Ammon's horn (tissue), 1 donor: ENCODE results near the gene DGKI.

Experiments used
- DNase-seq: peaks from one replicate; pipeline ENCODE4 v3.0.0-alpha.2; 2016; ENCODE audit warnings: low spot score

Gene DGKI

GRCh38 chr7:137871170-137871915 lies 24.6 kb upstream of the DGKI start:
- DNase-seq = peak; percentile 53

GRCh38 chr7:137870684-137871083 lies 23.9 kb upstream of the DGKI start:
- no peak for DNase-seq

DNA sequence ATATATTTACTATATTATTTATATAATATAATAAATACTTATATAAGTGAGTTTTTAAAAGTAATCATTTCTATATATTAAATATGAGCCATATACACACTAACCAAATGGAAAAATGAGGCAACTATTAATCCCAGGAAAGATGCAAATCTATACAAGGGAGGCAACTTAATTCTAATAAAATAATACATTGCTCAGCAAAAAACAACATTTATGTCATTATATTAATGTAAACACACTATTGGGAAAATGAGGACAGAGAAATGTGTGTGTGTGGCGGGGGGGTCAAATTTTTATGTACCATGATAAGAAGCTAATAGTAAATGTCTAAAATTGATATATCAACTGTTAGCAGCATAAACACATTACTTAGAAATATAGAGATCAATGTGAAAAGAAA lies 23.3 kb upstream of the DGKI start:
- no peak for DNase-seq

GRCh38 chr7:137869260-137869659 lies 22.5 kb upstream of the DGKI start:
- no peak for DNase-seq

DNA sequence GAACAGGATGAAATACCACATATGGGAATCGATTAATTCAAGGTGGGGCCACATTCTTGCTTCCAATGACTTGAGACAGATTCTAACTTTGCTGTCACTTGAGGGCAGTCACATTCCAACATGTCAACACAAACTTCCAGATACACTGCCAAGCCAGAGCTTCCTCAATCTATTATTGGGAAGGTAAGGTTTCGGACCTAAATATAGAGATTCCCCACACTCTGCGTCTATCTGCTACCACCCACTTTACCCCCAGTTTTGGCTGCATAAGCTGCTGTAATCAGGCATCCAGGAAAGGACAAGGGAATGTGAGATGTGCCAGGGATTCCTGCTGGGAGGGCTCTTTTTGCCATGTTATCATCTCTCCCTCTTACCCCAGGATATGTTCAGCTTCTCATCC lies 20.5 kb upstream of the DGKI start:
- DNase-seq = no peak

- no peak for DNase-seq
Measured at GRCh38 chr7:137865764-137866163, 19.0 kb upstream of the DGKI start.

GRCh38 chr7:137862964-137863363 lies 16.2 kb upstream of the DGKI start:
- DNase-seq = no peak

GRCh38 chr7:137862358-137862757 lies 15.6 kb upstream of the DGKI start:
- no peak for DNase-seq

DNA sequence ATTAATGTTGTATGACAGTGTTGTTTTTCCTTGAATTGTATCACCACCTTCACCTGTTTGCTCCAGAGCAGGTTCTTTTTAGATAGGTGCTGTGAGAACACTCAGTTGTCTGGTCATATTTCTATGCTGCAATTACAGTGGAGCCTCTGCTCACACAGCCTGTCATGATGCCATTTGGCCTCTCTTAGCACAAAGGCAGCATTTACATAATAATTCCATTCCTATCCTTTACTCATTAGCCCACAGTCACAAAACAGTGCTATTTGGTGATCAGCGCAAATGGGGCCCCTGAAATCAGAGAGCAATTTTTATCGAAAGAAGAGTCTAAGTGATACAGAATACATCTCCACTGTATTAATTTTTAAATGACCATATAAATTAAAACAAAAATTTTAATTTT lies 13.8 kb upstream of the DGKI start:
- no peak for DNase-seq

DNA sequence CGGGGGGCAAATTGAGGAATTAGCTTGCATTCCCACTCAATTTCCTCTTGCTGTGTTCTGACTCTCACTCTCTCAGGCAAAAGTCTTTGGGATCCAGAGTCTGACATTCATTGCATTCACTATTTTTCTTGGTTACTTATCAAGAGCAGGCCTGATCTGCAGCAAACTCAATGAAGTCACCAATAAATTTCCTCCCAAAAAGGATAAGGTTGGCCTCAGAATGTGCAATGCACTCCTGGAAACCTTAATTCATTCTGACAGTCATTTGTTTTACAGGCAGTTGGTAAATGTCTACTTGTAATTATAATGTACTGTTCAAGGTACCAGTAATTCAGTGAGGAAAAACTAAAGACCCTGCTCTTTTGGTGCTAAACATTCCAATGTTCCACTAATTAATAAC lies 6.3 kb upstream of the DGKI start:
- DNase-seq = no peak

DNA sequence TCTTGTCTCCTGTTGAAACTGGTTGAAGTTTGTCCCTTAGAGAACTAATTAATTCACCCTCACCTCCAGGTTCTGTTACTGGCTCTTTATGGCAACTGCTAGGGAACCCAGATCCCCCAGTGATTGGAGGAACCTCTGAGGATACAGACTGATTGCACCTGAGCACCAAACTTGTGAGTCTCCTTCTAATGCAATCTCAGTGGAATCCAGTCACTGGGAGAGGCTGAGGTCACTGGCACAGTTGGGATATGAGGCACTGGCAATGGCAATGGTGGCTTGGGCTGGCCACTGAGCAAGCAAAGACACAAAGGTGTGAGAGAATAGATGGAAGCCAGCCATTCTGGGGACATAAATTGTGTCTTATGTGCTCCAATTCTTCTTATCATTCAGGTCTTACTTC lies 5.3 kb upstream of the DGKI start:
- DNase-seq = no peak

GRCh38 chr7:137850972-137851945 lies 4.5 kb upstream of the DGKI start:
- DNase-seq = no peak

- DNase-seq = no peak
Measured at GRCh38 chr7:137850571-137850970, 3.8 kb upstream of the DGKI start.

DNA sequence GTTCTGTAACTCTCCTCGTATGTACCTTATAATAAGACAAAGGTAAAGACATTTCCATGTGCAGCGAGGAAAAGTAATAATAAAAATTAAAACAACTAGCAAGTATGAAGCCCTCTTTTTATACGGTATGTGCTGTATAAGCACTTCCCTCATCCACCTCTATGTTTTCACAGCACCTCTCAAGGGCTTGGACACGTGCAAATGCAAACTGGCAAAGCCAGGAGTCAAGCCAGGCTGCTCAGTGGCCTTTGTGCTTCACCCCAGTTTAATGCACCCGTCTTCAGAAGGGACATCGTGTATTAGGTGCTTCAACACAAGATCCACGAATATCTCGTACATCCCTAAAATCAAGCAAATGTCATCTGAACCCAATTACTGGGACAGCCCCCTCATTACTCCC lies 1.3 kb upstream of the DGKI start:
- no peak for DNase-seq

GRCh38 chr7:137847568-137848050 lies 835 bp upstream of the DGKI start:
- DNase-seq = no peak

- no peak for DNase-seq
Measured at GRCh38 chr7:137846549-137846826, 286 bp downstream of the DGKI start.

- DNase-seq = peak; percentile 53
Measured at GRCh38 chr7:137844677-137845425, 1.9 kb downstream of the DGKI start.

- no peak for DNase-seq
Measured at GRCh38 chr7:137839903-137840779, 6.6 kb downstream of the DGKI start.

GRCh38 chr7:137838706-137839315 lies 8.0 kb downstream of the DGKI start:
- DNase-seq = no peak

GRCh38 chr7:137836541-137836940 lies 10.2 kb downstream of the DGKI start:
- DNase-seq = no peak

DNA sequence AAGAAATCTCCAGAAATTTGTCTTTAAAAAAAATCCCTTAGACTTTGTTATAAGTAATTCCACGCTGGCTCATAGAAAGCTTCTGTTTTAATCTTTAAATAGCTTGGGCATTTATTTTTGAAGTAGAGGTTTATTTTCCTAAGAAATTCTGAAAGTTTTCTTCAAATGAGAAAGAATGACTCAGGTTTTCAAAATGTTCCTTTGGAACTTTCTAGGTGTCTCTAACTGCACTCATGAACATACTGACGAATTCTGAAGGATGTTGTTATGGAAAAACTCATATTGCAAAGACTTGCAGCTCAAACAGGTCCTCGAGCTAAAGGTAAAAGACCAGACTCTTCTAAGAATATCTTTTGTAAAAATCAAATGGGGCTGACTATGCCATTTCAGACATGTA lies 10.7 kb downstream of the DGKI start:
- DNase-seq = no peak
